Muscle layer of duodenum (tissue), 2 donors: ENCODE results near the gene PWWP2A.
"Not testable (repeated sequence)": the region's sequence is repeated elsewhere in the genome, so short reads cannot be mapped to it uniquely, and the experiment has no call there.

ENCODE experiments used
- H3K27ac ChIP-seq: one replicate; pipeline ENCODE4 v1.7.0; 2013; ENCODE audit warnings: mild to moderate bottlenecking, low read length
- H3K27me3 ChIP-seq: one replicate; pipeline ENCODE4 v1.7.0; 2013; ENCODE audit warnings: low read depth, mild to moderate bottlenecking, control low read depth, low read length
- H3K36me3 ChIP-seq, 2 donors: one replicate each; pipeline ENCODE4 v1.7.0; 2013; ENCODE audit warnings: low read length in 2 of 2, control low read depth in 1 of 2, mild to moderate bottlenecking in 1 of 2; ENCODE audit not compliant: insufficient read depth in 2 of 2, control insufficient read depth in 1 of 2
- H3K4me1 ChIP-seq, 2 donors: one replicate each; pipeline ENCODE4 v1.7.0; 2013; ENCODE audit warnings: low read length in 2 of 2, mild to moderate bottlenecking in 2 of 2, control low read depth in 1 of 2, moderate library complexity in 1 of 2; ENCODE audit not compliant: insufficient read depth in 2 of 2, control insufficient read depth in 1 of 2
- H3K4me3 ChIP-seq, 2 donors: one replicate each; pipeline ENCODE4 v1.7.0; 2013; ENCODE audit warnings: low read length in 2 of 2, low read depth in 1 of 2, mild to moderate bottlenecking in 1 of 2
- H3K9me3 ChIP-seq, 2 donors: one replicate each; pipeline ENCODE4 v1.7.0; 2013; ENCODE audit warnings: low read length in 2 of 2, control low read depth in 1 of 2, mild to moderate bottlenecking in 1 of 2; ENCODE audit not compliant: control insufficient read depth in 1 of 2
- donor health status: healthy.

The PWWP2A gene

DNA sequence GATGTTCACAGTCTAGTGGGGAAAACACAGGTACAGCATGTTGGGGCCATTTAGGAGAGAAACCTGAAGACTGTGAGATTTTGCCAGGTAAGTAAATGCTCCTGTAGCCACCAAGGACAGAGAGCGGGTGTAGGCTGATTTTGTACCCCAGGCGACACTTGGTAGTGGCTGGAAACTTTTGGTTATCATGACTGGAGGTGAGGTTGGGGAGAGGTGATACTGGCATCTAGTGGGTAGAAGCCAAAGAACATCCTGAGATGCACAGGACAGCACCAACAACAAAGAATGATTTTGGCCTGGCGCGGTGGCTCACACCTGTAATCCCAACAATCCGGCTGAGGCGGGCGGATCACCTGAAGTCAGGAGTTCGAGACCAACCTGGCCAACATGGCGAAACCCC, 38.8 kb upstream of the PWWP2A start:
- no peaks in the 10 kb centered on the region for H3K4me1 ChIP-seq
- no peaks in the 10 kb centered on the region for H3K9me3 ChIP-seq
- no peak overlapping the region for H3K4me3 ChIP-seq
- H3K36me3 ChIP-seq, result no peaks in the 10 kb centered on the region
- H3K27me3 ChIP-seq, result no peaks in the 10 kb centered on the region
- H3K27ac ChIP-seq, result no peak overlapping the region

DNA sequence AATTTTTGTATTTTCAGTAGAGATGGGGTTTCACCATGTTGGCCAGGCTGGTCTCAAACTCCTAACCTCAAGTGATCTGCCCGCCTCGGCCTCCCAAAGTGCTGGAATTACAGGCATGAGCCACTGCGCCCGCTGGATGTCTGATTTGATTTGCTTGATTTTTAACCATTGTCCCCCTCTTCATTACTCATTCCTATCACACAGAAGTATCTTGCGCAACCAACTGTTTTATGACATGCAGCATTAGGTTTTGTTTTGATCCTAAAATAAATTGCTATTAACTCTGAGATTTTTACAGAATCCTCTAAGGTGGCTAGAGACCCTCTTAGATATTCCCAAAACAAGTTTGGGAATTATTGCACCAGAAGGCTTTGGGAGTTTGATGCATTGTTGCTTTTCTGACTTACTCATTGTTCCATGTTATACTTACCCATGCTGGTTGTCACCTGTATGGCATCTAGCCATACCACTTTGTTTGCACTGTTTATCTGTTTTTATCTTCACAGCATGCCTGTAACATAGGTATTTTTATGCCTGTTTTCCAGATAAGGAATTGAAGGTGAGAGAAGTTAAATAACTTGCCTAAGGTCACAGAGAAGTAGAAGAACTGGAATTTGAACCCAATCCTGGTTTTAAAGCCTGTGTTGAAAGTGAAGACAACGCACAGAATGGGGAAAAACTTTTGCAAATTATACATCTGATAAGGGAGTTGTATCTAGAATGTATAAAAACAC, 35.9 kb upstream of the PWWP2A start:
- no peak overlapping the region for H3K27ac ChIP-seq

DNA sequence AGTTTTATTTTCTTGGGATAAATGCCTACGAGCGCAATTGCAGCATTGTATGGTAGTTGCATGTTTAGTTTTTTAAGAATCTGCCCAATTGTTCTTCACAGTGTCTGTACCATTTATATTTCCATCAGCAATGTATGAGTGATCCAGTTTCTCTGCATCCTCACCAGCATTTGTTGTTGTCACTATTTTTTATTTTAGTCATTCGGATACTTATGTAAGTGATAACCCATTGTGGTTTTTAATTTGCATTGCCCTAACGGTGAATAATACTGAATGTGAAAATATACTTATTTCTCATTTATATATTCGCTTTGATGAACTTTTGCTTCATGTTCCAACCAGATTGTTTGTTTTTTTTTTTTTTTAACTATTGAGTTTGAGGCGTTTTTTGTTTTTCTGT, 33.7 kb upstream of the PWWP2A start:
- Histone ChIP-seq H3K4me3 (no peak overlapping the region), H3K27ac (no peak overlapping the region), H3K4me1 (no peaks in the 10 kb centered on the region), H3K27me3 (no peaks in the 10 kb centered on the region), H3K36me3 (no peaks in the 10 kb centered on the region), H3K9me3 (no peaks in the 10 kb centered on the region)

More for the DNA sequence above, 35.9 kb upstream of the PWWP2A start:
- H3K9me3 ChIP-seq, result no peaks in the 10 kb centered on the region
- no peaks in the 10 kb centered on the region for H3K27me3 ChIP-seq
- H3K4me3 ChIP-seq, result no peak overlapping the region
- H3K36me3 ChIP-seq, result no peaks in the 10 kb centered on the region
- no peaks in the 10 kb centered on the region for H3K4me1 ChIP-seq

DNA sequence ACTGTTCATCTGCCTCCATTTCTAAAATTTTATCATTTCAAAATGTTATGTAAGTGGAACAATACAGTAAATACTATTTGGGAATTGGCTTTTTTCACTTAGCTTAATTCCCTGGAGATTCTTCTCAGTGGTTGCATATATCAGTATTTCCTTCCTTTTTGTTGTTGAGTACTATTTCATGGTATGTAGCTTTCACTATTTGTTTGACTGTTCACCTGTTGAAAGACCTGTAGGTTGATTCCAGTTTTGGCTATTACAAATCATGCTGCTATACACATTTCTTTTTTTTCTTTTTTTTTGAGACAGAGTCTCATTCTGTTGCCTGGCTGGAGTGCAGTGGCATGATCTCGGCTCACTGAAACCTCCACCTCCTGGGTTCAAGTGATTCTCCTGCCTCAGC, 33.0 kb upstream of the PWWP2A start:
- no peaks in the 10 kb centered on the region for H3K4me1 ChIP-seq
- H3K27ac ChIP-seq, result no peak overlapping the region
- H3K27me3 ChIP-seq, result no peaks in the 10 kb centered on the region
- no peak overlapping the region for H3K4me3 ChIP-seq
- H3K9me3 ChIP-seq, result no peaks in the 10 kb centered on the region
- no peaks in the 10 kb centered on the region for H3K36me3 ChIP-seq

DNA sequence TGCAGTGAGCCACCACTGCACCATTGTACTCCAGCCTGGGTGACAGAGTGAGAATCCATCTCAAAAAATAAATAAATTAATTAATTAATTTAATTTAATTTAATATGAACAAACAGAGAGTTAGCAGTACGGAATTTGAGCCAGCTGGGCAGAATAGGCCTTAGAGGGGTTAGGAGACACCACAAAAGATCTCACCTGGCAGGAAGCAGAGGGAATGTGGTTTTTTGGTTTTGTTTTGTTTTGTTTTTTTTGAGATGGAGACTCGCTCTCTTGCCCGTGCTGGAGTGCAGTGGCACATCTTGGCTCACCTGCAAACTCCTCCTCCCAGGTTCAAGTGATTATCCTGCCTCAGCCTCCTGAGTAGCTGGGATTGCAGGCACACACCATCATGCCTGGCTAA, 31.8 kb upstream of the PWWP2A start:
- H3K27ac ChIP-seq, result no peak overlapping the region
- H3K9me3 ChIP-seq, result no peaks in the 10 kb centered on the region
- H3K27me3 ChIP-seq, result no peaks in the 10 kb centered on the region
- H3K36me3 ChIP-seq, result no peaks in the 10 kb centered on the region
- no peak overlapping the region for H3K4me3 ChIP-seq
- H3K4me1 ChIP-seq, result peaks cover 3% of the 10 kb centered on the region in 2 donors

DNA sequence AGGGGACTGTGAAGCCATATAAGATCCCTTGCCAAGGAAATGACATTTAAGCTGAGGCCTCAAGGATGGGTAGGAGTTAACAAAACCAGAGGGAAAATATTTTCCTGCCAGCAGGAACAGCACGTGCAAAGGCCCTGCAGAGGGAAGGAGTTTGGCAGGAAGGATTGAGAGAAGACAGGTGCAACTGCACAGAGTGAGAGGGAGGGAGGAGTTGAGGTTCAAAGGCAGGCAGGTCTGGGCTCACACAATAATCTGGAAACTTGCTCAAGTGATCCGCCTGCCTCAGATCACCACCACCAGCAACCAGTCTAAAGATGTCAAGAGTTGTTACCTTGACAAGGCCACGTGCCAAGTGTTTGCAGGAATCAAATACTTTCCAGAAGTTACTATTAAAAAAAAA, 31.1 kb upstream of the PWWP2A start:
- no peaks in the 10 kb centered on the region for H3K36me3 ChIP-seq
- peaks cover 3% of the 10 kb centered on the region in 2 donors for H3K4me1 ChIP-seq
- H3K9me3 ChIP-seq, result no peaks in the 10 kb centered on the region
- no peak overlapping the region for H3K27ac ChIP-seq
- H3K27me3 ChIP-seq, result no peaks in the 10 kb centered on the region
- H3K4me3 ChIP-seq, result no peak overlapping the region

DNA sequence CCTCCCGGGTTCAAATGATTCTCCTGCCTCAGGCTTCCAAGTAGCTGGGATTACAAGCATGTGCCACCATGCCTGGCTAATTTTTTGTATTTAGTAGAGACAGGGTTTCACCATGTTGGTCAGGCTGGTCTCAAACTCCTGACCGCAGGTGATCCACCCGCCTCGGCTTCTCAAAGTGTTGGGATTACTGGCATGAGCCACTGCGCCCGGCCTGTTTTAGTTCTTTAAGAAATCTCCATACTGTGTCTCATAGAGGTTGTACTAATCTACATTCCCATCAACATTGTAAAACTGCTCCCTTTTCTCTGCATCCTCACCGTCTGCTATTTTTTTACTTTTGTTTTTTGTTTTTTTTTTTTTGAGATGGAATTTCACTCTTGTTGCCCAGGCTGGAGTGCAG, 25.2 kb upstream of the PWWP2A start:
- H3K4me3 ChIP-seq, H3K27ac ChIP-seq, H3K36me3 ChIP-seq, H3K4me1 ChIP-seq, H3K27me3 ChIP-seq, H3K9me3 ChIP-seq: not testable (repeated sequence)

DNA sequence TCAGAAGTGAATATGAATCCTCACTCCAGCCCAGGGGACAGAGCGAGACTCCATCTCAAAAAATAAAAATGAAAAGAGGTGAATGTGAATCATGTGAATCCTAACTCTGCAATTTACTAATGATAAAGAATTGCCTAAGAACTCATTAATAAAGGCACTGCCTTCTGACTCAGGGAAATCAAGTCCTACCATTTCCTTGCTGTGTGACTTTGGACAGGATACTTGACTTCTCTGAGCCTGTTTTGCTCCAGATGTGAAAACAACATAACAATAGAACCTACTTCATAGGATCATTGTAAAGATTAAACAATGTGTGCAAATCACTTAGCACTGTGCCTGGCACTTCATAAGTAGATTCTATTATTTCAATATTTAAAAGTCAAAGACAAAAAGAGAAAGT, 15.1 kb upstream of the PWWP2A start:
- Histone ChIP-seq H3K4me3 (no peak overlapping the region), H3K27ac (no peak overlapping the region), H3K27me3 (no peaks in the 10 kb centered on the region), H3K36me3 (no peaks in the 10 kb centered on the region), H3K4me1 (peaks cover 0 to 6% of the 10 kb centered on the region in 2 donors), H3K9me3 (no peaks in the 10 kb centered on the region)

DNA sequence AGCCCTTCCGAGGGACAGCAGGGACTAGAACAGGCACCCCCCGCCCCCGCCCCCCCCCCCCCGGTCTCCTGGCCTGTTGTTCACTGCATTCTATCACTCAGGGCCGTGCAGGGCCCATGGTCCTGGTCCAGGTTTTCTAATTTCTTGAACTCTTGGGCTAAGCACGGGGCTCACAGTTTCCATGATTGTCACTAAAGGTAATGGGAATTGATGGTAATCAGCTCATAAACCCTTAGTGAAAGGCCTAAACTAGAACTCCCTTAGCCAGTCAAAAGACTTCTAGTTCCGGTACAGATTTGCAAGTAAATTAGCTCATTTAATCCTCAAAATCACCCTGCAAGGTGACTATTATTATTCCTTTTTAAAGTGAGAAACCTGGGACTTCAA, 14.7 kb upstream of the PWWP2A start:
- no peaks in the 10 kb centered on the region for H3K9me3 ChIP-seq
- peaks cover 0 to 6% of the 10 kb centered on the region in 2 donors for H3K4me1 ChIP-seq
- H3K27ac ChIP-seq, result no peak overlapping the region
- no peaks in the 10 kb centered on the region for H3K36me3 ChIP-seq
- H3K4me3 ChIP-seq, result no peak overlapping the region
- no peaks in the 10 kb centered on the region for H3K27me3 ChIP-seq

DNA sequence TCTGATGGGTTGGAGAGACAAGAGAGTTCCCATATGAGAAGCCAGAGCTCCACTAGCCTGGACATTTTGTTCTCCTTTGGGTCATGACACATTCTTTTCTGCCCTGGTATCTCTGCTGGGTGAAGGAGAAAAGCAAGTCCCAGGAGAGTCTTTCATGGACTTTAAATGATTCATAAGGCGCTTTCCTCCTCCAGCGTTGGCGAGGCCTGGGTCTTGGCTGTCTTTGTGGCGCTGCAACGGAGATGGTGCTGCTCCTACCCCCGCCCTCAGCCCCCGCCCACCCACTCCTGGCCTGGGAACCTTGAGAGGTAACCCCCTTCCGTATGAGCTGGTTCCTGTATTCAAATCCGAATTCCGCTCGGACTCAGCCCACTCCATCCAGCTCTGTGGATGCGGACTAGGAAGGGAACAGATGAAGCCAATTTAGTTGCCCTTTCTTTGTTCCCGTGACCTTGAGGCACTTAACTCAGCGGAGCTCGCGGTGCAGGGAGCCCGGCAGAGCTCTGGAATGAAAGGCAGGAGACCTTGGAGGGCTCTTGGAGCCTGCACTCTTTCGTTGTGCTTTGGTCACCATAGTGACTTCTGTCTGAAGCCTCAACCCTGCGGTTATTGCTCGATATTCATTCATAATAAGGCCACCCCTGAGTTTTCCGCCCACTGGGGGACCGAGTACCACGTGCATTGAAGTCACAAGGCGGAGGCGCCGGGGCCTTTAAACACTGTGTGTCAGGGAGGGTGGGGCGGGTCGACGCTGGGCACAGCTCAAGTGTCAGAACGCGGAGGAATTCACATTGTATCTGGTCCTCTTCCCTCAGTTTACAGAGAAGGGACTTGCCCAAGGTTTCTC, 14.0 kb upstream of the PWWP2A start:
- Histone ChIP-seq H3K36me3 (no peaks in the 10 kb centered on the region), H3K27me3 (no peaks in the 10 kb centered on the region), H3K27ac (no peak overlapping the region), H3K9me3 (no peaks in the 10 kb centered on the region), H3K4me1 (peaks cover 0 to 6% of the 10 kb centered on the region in 2 donors), H3K4me3 (no peak overlapping the region)

DNA sequence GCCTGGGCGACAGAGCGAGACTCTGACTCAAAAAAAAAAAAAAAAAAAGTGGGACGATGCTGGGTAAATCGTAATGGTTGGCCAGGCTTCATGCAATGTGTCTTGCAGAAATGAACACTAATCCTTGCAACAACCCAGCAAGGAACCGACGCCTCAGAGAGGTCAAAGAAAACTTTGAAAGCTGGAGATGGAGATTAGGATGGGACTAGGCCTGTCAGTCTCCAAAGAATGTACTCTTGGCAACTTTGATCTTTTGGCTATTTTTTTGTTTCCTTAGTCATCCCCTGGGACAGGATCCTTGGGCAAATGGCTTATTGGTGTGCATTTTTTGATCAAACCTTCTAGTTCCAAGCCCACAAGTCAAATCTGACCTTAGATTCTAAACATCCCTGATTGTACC, 10.6 kb upstream of the PWWP2A start:
- no peaks in the 10 kb centered on the region for H3K27me3 ChIP-seq
- H3K27ac ChIP-seq, result no peak overlapping the region
- no peaks in the 10 kb centered on the region for H3K9me3 ChIP-seq
- H3K4me1 ChIP-seq, result peaks cover 0 to 6% of the 10 kb centered on the region in 2 donors
- no peak overlapping the region for H3K4me3 ChIP-seq
- no peaks in the 10 kb centered on the region for H3K36me3 ChIP-seq
